HG02759 (cell line): ENCODE results near the gene NMNAT3.
"Not testable (repeated sequence)": the region's sequence is repeated elsewhere in the genome, so short reads cannot be mapped to it uniquely, and the experiment has no call there.

Experiments used
- ATAC-seq: cut with Tn5 transposase; IDR thresholded peaks from one replicate; pipeline ENCODE4 v1.9.1; 2021; ENCODE audit warnings: mild to moderate bottlenecking, moderate library complexity; ENCODE audit not compliant: unreplicated experiment

Gene NMNAT3

GRCh38 chr3:139639662-139640061, 38.1 kb downstream of the NMNAT3 start:
- ATAC-seq = no peak

GRCh38 chr3:139638518-139638917, 39.3 kb downstream of the NMNAT3 start:
- no peak for ATAC-seq

- ATAC-seq = no peak
These were observed 41.3 kb downstream of the NMNAT3 start for GRCh38 chr3:139636511-139636910.

GRCh38 chr3:139634111-139634635, 43.6 kb downstream of the NMNAT3 start:
- ATAC-seq = no peak

- no peak for ATAC-seq
These were observed 44.3 kb downstream of the NMNAT3 start for GRCh38 chr3:139633511-139633910.

GRCh38 chr3:139630542-139630941, 47.2 kb downstream of the NMNAT3 start:
- ATAC-seq = no peak

GRCh38 chr3:139629033-139629432, 48.7 kb downstream of the NMNAT3 start:
- ATAC-seq = peak; percentile 81

- ATAC-seq = no peak
These were observed 50.0 kb downstream of the NMNAT3 start for GRCh38 chr3:139627759-139628158.

- no peak for ATAC-seq
These were observed 57.3 kb downstream of the NMNAT3 start for GRCh38 chr3:139620438-139620837.

GRCh38 chr3:139619484-139619883, 58.3 kb downstream of the NMNAT3 start:
- no peak for ATAC-seq

GRCh38 chr3:139617672-139618268, 60.0 kb downstream of the NMNAT3 start:
- ATAC-seq = no peak

- ATAC-seq = no peak
These were observed 66.2 kb downstream of the NMNAT3 start for GRCh38 chr3:139611528-139611927.

- ATAC-seq = no peak
These were observed 66.9 kb downstream of the NMNAT3 start for GRCh38 chr3:139610886-139611285.

- no peak for ATAC-seq
These were observed 68.8 kb downstream of the NMNAT3 start for GRCh38 chr3:139608924-139609323.

GRCh38 chr3:139608108-139608380, 69.7 kb downstream of the NMNAT3 start:
- ATAC-seq = no peak

GRCh38 chr3:139607257-139608107, 70.3 kb downstream of the NMNAT3 start:
- ATAC-seq = no peak

GRCh38 chr3:139602003-139602402, 75.8 kb downstream of the NMNAT3 start:
- no peak for ATAC-seq

- no peak for ATAC-seq
These were observed 76.4 kb downstream of the NMNAT3 start for GRCh38 chr3:139601191-139601961.

- ATAC-seq = no peak
These were observed 79.8 kb downstream of the NMNAT3 start for GRCh38 chr3:139597947-139598346.

GRCh38 chr3:139591186-139591585, 86.6 kb downstream of the NMNAT3 start:
- not testable (repeated sequence) for ATAC-seq

GRCh38 chr3:139588450-139588849, 89.3 kb downstream of the NMNAT3 start:
- no peak for ATAC-seq

- ATAC-seq = no peak
These were observed 90.0 kb downstream of the NMNAT3 start for GRCh38 chr3:139587797-139588196.
